GM15510 (cell line): Measurements from ENCODE around the gene NDUFA7.

Experiments used
- POLR2A ChIP-seq: IDR thresholded peaks from 3 replicates; pipeline ENCODE4 v1.6.1; 2011; ENCODE audit warnings: borderline replicate concordance; ENCODE audit not compliant: insufficient read length; ENCODE audit errors: extremely low read depth

NDUFA7 gene

GRCh38 chr19:8321067-8321985 lies at the start of gene NDUFA7, which contains the start of gene RPS28:
Gene NDUFA7 (minus strand): TSS chr19:8321375. CDS start chr19:8321358, 17 bp downstream.
Gene RPS28 (plus strand): TSS chr19:8321496. CDS start chr19:8321531, 35 bp downstream.
- peak; percentile 92 for TF ChIP-seq POLR2A

GRCh38 chr19:8370176-8371010 lies 49.2 kb upstream of the NDUFA7 start:
- TF ChIP-seq POLR2A, result no peak

GRCh38 chr19:8367327-8368001 lies 46.3 kb upstream of the NDUFA7 start:
- TF ChIP-seq POLR2A, result no peak

GRCh38 chr19:8366961-8367326 lies 45.8 kb upstream of the NDUFA7 start:
- no peak for TF ChIP-seq POLR2A

- TF ChIP-seq POLR2A, result no peak
Measured at GRCh38 chr19:8366121-8366581, 45.0 kb upstream of the NDUFA7 start.

GRCh38 chr19:8363803-8364771 lies 42.9 kb upstream of the NDUFA7 start, which contains the start of gene ANGPTL4:
Gene ANGPTL4 (plus strand): TSS chr19:8364155. CDS start chr19:8364322, 167 bp downstream.
- no peak for TF ChIP-seq POLR2A

- no peak for TF ChIP-seq POLR2A
Measured at GRCh38 chr19:8361921-8362793, 41.0 kb upstream of the NDUFA7 start.

- TF ChIP-seq POLR2A, result no peak
Measured at GRCh38 chr19:8360196-8360595, 39.0 kb upstream of the NDUFA7 start.

- TF ChIP-seq POLR2A, result no peak
Measured at GRCh38 chr19:8358948-8359347, 37.8 kb upstream of the NDUFA7 start.

- TF ChIP-seq POLR2A, result no peak
Measured at GRCh38 chr19:8357007-8357521, 35.9 kb upstream of the NDUFA7 start.

- no peak for TF ChIP-seq POLR2A
Measured at GRCh38 chr19:8355631-8356402, 34.6 kb upstream of the NDUFA7 start.
